ENCODE results near the gene ACOT8. TPM values are rescaled to one million over a fixed set of nuclear protein-coding genes. Genes with fewer than 3 reads are reported as not detected.

ACOT8 gene
- total and polyA plus RNA-seq, 4 donors, result 24.7 to 34.3 (median 31.9) TPM

GRCh38 chr20:45827030-45827652 lies 30.1 kb downstream of the ACOT8 start, which contains the start of gene TNNC2:
Gene TNNC2 (minus strand): TSS chr20:45827312. CDS start chr20:45827248, 64 bp downstream.
- peaks cover 0 to 22% (median 19%) of the 10 kb centered on the region in 3 donors for H3K27me3 ChIP-seq (ENCODE audit: control insufficient read depth in 3 of 3, insufficient read depth in 3 of 3, low read length in 2 of 3)
- WGBS, 2 donors, result 89 to 90% methylated on average over 8 of the region's 8 CpGs
- H3K4me3 ChIP-seq, result no peak within 1 kb of the TSS
- H3K36me3 ChIP-seq (ENCODE audit: control insufficient read depth in 4 of 4, insufficient read depth in 4 of 4, low read length in 4 of 4), result no peaks in the 10 kb centered on the region
- no peak for TF ChIP-seq CTCF (IDR thresholded peaks at IDR 0.05; ENCODE audit: control extremely low read depth, extremely low read depth)
- H3K9me3 ChIP-seq (ENCODE audit: control insufficient read depth in 4 of 4, insufficient read depth in 3 of 4, low read length in 3 of 4), result no peaks in the 10 kb centered on the region
- no peak for DNase-seq
- peaks cover 0 to 19% (median 7%) of the 10 kb centered on the region in 5 donors for H3K4me1 ChIP-seq (ENCODE audit: control insufficient read depth in 5 of 5, insufficient read depth in 5 of 5, low read length in 5 of 5)
- H3K9ac ChIP-seq (ENCODE audit: insufficient read depth in 1 of 2, low read length in 2 of 2), result peak within 1 kb of the TSS in 1 of 2 donors; percentile 19
- peak within 1 kb of the TSS in 1 of 2 donors; percentile 20 for H3K27ac ChIP-seq (ENCODE audit: low read depth in 1 of 2, low read length in 1 of 2)
- no peak for ATAC-seq (ENCODE audit: insufficient read depth, low FRiP score)

- Histone ChIP-seq H3K9ac (ENCODE audit: insufficient read depth in 1 of 2, low read length in 2 of 2) (peak overlapping the region in 1 of 2 donors; percentile 19), H3K27me3 (ENCODE audit: control insufficient read depth in 3 of 3, insufficient read depth in 3 of 3, low read length in 2 of 3) (peaks cover 0 to 26% (median 19%) of the 10 kb centered on the region in 3 donors), H3K36me3 (ENCODE audit: control insufficient read depth in 4 of 4, insufficient read depth in 4 of 4, low read length in 4 of 4) (no peaks in the 10 kb centered on the region), H3K9me3 (ENCODE audit: control insufficient read depth in 4 of 4, insufficient read depth in 3 of 4, low read length in 3 of 4) (no peaks in the 10 kb centered on the region), H3K4me1 (ENCODE audit: control insufficient read depth in 5 of 5, insufficient read depth in 5 of 5, low read length in 5 of 5) (peaks cover 0 to 19% (median 7%) of the 10 kb centered on the region in 5 donors), H3K4me3 (no peak overlapping the region), H3K27ac (ENCODE audit: low read depth in 1 of 2, low read length in 1 of 2) (peak overlapping the region in 1 of 2 donors; percentile 17)
- DNase-seq (peak; percentile 36 to 73 (median 38)), ATAC-seq (ENCODE audit: insufficient read depth, low FRiP score) (peak; percentile 60)
- 68 to 87% methylated on average over 6 of the region's 6 CpGs for WGBS, 2 donors
- TF ChIP-seq CTCF (IDR thresholded peaks at IDR 0.05; ENCODE audit: control extremely low read depth, extremely low read depth), result no peak
Observed at GRCh38 chr20:45826381-45827019, 30.7 kb downstream of the ACOT8 start.

- no peak overlapping the region for H3K4me3 ChIP-seq
- H3K4me1 ChIP-seq (ENCODE audit: control insufficient read depth in 5 of 5, insufficient read depth in 5 of 5, low read length in 5 of 5), result peaks cover 0 to 19% (median 7%) of the 10 kb centered on the region in 5 donors
- H3K36me3 ChIP-seq (ENCODE audit: control insufficient read depth in 4 of 4, insufficient read depth in 4 of 4, low read length in 4 of 4), result no peaks in the 10 kb centered on the region
- no peak overlapping the region for H3K27ac ChIP-seq (ENCODE audit: low read depth in 1 of 2, low read length in 1 of 2)
- H3K9me3 ChIP-seq (ENCODE audit: control insufficient read depth in 4 of 4, insufficient read depth in 3 of 4, low read length in 3 of 4), result no peaks in the 10 kb centered on the region
- ATAC-seq (ENCODE audit: insufficient read depth, low FRiP score) (no peak), DNase-seq (peak in 2 of 3 donors; percentile 35 to 42)
- H3K9ac ChIP-seq (ENCODE audit: insufficient read depth in 1 of 2, low read length in 2 of 2), result no peak overlapping the region
- peaks cover 0 to 26% (median 19%) of the 10 kb centered on the region in 3 donors for H3K27me3 ChIP-seq (ENCODE audit: control insufficient read depth in 3 of 3, insufficient read depth in 3 of 3, low read length in 2 of 3)
- WGBS, 2 donors, result 17 to 19% methylated on average over 57 of the region's 57 CpGs
- no peak for TF ChIP-seq CTCF (IDR thresholded peaks at IDR 0.05; ENCODE audit: control extremely low read depth, extremely low read depth)
Observed at GRCh38 chr20:45823949-45824835, 33.0 kb downstream of the ACOT8 start.
